ENCODE results near the gene AMIGO3. TPM values are rescaled to one million over a fixed set of nuclear protein-coding genes. Genes with fewer than 3 reads are reported as not detected.
"Not testable (repeated sequence)": the region's sequence is repeated elsewhere in the genome, so short reads cannot be mapped to it uniquely, and the experiment has no call there.

Gene AMIGO3
- total RNA-seq, 2 donors from 2014 or later: 1.4 to 3.0 TPM

GRCh38 chr3:49690856-49691255 lies 28.6 kb downstream of the AMIGO3 start:
- 91 to 100% methylated on average over 2 to 3 of the region's 3 CpGs for WGBS, 2 experiments (ENCODE audit: insufficient coverage in 1 of 2, insufficient read length in 1 of 2)
- Mint-ChIP-seq H3K4me3 (peak overlapping the region; percentile 93), H3K4me1 (peaks cover 20% of the 10 kb centered on the region)
- not testable (repeated sequence) for H3K27ac ChIP-seq (ENCODE audit: low read depth, low read length); H3K4me1 ChIP-seq (ENCODE audit: control insufficient read depth, insufficient read depth, low read length); H3K27ac Mint-ChIP-seq; H3K36me3 ChIP-seq (ENCODE audit: control insufficient read depth, insufficient read depth, low read length); H3K9me3 ChIP-seq (ENCODE audit: control insufficient read depth, low read length); H3K9ac ChIP-seq (ENCODE audit: extremely low read depth, low read length, poor library complexity, severe bottlenecking); H3K27me3 Mint-ChIP-seq (ENCODE audit: insufficient read depth); H3K36me3 Mint-ChIP-seq (ENCODE audit: low read depth); H3K9me3 Mint-ChIP-seq; DNase-seq; H3K4me3 ChIP-seq (ENCODE audit: low read length); H3K27me3 ChIP-seq (ENCODE audit: control insufficient read depth, insufficient read depth, low read length, poor library complexity, severe bottlenecking)

GRCh38 chr3:49689908-49690624 lies 29.4 kb downstream of the AMIGO3 start:
- not testable (repeated sequence) for H3K36me3 ChIP-seq (ENCODE audit: control insufficient read depth, insufficient read depth, low read length); H3K27ac ChIP-seq (ENCODE audit: low read depth, low read length); H3K4me1 ChIP-seq (ENCODE audit: control insufficient read depth, insufficient read depth, low read length); H3K9me3 Mint-ChIP-seq; H3K27me3 Mint-ChIP-seq (ENCODE audit: insufficient read depth); H3K9me3 ChIP-seq (ENCODE audit: control insufficient read depth, low read length); H3K36me3 Mint-ChIP-seq (ENCODE audit: low read depth); DNase-seq; H3K27me3 ChIP-seq (ENCODE audit: control insufficient read depth, insufficient read depth, low read length, poor library complexity, severe bottlenecking)
- 0 to 15% methylated on average over 3 to 16 of the region's 16 CpGs for WGBS, 2 experiments (ENCODE audit: insufficient coverage in 1 of 2, insufficient read length in 1 of 2)
- H3K27ac Mint-ChIP-seq: peak overlapping the region; percentile 97
- Histone ChIP-seq H3K4me3 (ENCODE audit: low read length) (peak overlapping the region; percentile 94), H3K9ac (ENCODE audit: extremely low read depth, low read length, poor library complexity, severe bottlenecking) (peak overlapping the region; percentile 56)
- H3K4me3 Mint-ChIP-seq: peak overlapping the region; percentile 93
- H3K4me1 Mint-ChIP-seq: peaks cover 20% of the 10 kb centered on the region

GRCh38 chr3:49689046-49689907 lies 30.2 kb downstream of the AMIGO3 start, which contains the start of the genes MST1 and RNF123:
TSS of gene MST1 (minus strand) at chr3:49689474. CDS start at chr3:49688691, 783 bp downstream.
TSS of gene RNF123 (plus strand) at chr3:49689557. CDS start at chr3:49691166, 1,609 bp downstream.
- WGBS, 2 experiments (ENCODE audit: insufficient coverage in 1 of 2, insufficient read length in 1 of 2): 6 to 7% methylated on average over 19 to 66 of the region's 66 CpGs
- Histone ChIP-seq H3K4me1 (ENCODE audit: control insufficient read depth, insufficient read depth, low read length) (no peaks in the 10 kb centered on the region), H3K27ac (ENCODE audit: low read depth, low read length) (no peak within 1 kb of the TSS), H3K9me3 (ENCODE audit: control insufficient read depth, low read length) (no peaks in the 10 kb centered on the region), H3K9ac (ENCODE audit: extremely low read depth, low read length, poor library complexity, severe bottlenecking) (peak within 1 kb of the TSS; percentile 56), H3K27me3 (ENCODE audit: control insufficient read depth, insufficient read depth, low read length, poor library complexity, severe bottlenecking) (no peaks in the 10 kb centered on the region), H3K4me3 (ENCODE audit: low read length) (peak within 1 kb of the TSS; percentile 94), H3K36me3 (ENCODE audit: control insufficient read depth, insufficient read depth, low read length) (no peaks in the 10 kb centered on the region)
- no peaks in the 10 kb centered on the region for H3K9me3 Mint-ChIP-seq
- TF ChIP-seq CTCF (conservative IDR thresholded peaks at IDR 0.05): peak; percentile 55
- peak; percentile 98 for DNase-seq
- peaks cover 8% of the 10 kb centered on the region for H3K36me3 Mint-ChIP-seq (ENCODE audit: low read depth)
- peak within 1 kb of the TSS; percentile 97 for H3K27ac Mint-ChIP-seq
- H3K4me1 Mint-ChIP-seq: peaks cover 20% of the 10 kb centered on the region
- no peaks in the 10 kb centered on the region for H3K27me3 Mint-ChIP-seq (ENCODE audit: insufficient read depth)
- peak within 1 kb of the TSS; percentile 93 for H3K4me3 Mint-ChIP-seq

GRCh38 chr3:49688338-49689045 lies 31.0 kb downstream of the AMIGO3 start:
- WGBS, 2 experiments (ENCODE audit: insufficient coverage in 1 of 2, insufficient read length in 1 of 2): 84 to 100% methylated on average over 2 to 7 of the region's 7 CpGs
- not testable (repeated sequence) for H3K27me3 Mint-ChIP-seq (ENCODE audit: insufficient read depth); H3K9me3 Mint-ChIP-seq; H3K9me3 ChIP-seq (ENCODE audit: control insufficient read depth, low read length); H3K9ac ChIP-seq (ENCODE audit: extremely low read depth, low read length, poor library complexity, severe bottlenecking); H3K4me1 ChIP-seq (ENCODE audit: control insufficient read depth, insufficient read depth, low read length); H3K27ac Mint-ChIP-seq; DNase-seq; H3K27ac ChIP-seq (ENCODE audit: low read depth, low read length); H3K27me3 ChIP-seq (ENCODE audit: control insufficient read depth, insufficient read depth, low read length, poor library complexity, severe bottlenecking); H3K36me3 ChIP-seq (ENCODE audit: control insufficient read depth, insufficient read depth, low read length)
- H3K4me3 ChIP-seq (ENCODE audit: low read length): peak overlapping the region; percentile 94
- H3K36me3 Mint-ChIP-seq (ENCODE audit: low read depth): peaks cover 12% of the 10 kb centered on the region
- peak overlapping the region; percentile 93 for H3K4me3 Mint-ChIP-seq
- H3K4me1 Mint-ChIP-seq: peaks cover 18% of the 10 kb centered on the region

- H3K9ac ChIP-seq (ENCODE audit: extremely low read depth, low read length, poor library complexity, severe bottlenecking); H3K27ac ChIP-seq (ENCODE audit: low read depth, low read length); H3K27me3 ChIP-seq (ENCODE audit: control insufficient read depth, insufficient read depth, low read length, poor library complexity, severe bottlenecking); H3K27me3 Mint-ChIP-seq (ENCODE audit: insufficient read depth); H3K9me3 ChIP-seq (ENCODE audit: control insufficient read depth, low read length); H3K4me1 ChIP-seq (ENCODE audit: control insufficient read depth, insufficient read depth, low read length); DNase-seq; H3K9me3 Mint-ChIP-seq: not testable (repeated sequence)
- H3K4me3 Mint-ChIP-seq: peak overlapping the region; percentile 65
- H3K36me3 Mint-ChIP-seq (ENCODE audit: low read depth): peaks cover 22% of the 10 kb centered on the region
- H3K4me1 Mint-ChIP-seq: peaks cover 18% of the 10 kb centered on the region
- Histone ChIP-seq H3K36me3 (ENCODE audit: control insufficient read depth, insufficient read depth, low read length) (peaks cover 14% of the 10 kb centered on the region), H3K4me3 (ENCODE audit: low read length) (peak overlapping the region; percentile 69)
- peak overlapping the region; percentile 42 for H3K27ac Mint-ChIP-seq
- 89 to 92% methylated on average over 3 to 12 of the region's 12 CpGs for WGBS, 2 experiments (ENCODE audit: insufficient coverage in 1 of 2, insufficient read length in 1 of 2)
These were observed 32.1 kb downstream of the AMIGO3 start for GRCh38 chr3:49687424-49687795.
